CD4-positive, alpha-beta T cell treated with Interleukin-4 for 1 hour (primary cell): ENCODE results near the gene TRIO.
A peak's percentile ranks its signal among the peaks of the same experiment; 100 is the strongest.
"Not testable (repeated sequence)": the region's sequence is repeated elsewhere in the genome, so short reads cannot be mapped to it uniquely, and the experiment has no call there.

Source experiments
- DNase-seq, 2 donors: peaks; one replicate each; pipeline ENCODE4 v3.0.0-alpha.2; 2020 to 2022

The TRIO gene

DNA sequence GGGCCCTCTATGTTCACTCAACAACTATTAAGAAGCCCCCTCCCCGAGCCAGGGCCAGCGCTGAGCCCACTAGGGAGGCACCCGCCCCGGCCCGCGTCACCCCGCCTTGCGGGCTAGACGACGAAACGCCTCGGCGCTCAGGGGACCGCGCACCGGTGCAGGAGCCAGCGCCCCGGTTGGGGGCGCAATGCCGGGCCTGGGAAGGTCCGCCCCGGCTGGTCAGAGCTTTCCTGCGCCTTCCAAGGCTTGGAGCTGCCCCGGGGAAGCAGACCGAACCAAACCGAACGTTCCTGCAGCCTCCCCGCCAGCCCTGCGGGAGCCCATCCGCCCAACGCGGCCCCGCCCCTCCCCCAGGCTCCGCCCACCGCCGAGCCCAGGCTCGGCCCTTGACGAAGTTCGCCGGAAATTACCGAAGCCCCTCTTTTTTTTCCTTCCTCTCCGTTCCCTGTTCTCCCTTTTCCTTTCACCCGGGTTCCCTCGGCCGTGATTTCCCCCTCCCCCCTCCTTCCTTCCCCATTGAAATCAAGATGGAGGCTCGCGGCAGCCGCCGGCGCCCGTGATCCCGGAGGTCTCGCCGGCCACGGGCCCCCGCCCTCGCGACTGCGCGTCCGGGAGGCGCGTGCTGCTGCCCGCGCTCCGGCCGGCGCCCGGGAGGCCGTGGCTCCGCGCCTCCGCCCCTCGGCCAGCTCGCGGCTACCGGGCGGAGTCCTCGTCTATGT lies at the start of gene TRIO:
TRIO (plus strand) TSS at position 516 of the 719 bp plus-strand sequence. CDS start 384 bp downstream, outside the sequence.
- peak; percentile 73 to 79 for DNase-seq

DNA sequence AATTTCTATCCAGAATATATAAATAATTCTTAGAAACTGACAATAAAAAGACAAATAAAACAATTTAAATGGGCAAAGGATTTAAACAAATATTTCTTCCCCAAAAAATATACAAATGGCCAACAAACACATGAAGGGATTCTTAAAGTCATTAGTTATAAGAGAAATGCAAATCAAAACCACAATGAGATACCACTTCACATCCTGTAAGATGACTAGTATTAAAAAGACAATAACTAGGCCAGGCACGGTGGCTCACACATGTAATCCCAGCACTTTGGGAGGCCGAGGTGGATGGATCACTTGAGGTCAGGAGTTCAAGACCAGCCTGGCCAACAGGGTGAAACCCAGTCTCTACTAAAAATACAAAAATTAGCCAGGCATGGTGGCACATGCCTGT lies 45.8 kb upstream of the TRIO start:
- not testable (repeated sequence) for DNase-seq

GRCh38 chr5:14097998-14098471 lies 45.1 kb upstream of the TRIO start:
- DNase-seq = no peak

- no peak for DNase-seq
Measured at GRCh38 chr5:14100281-14100680, 42.9 kb upstream of the TRIO start.

- no peak for DNase-seq
Measured at GRCh38 chr5:14101922-14102321, 41.2 kb upstream of the TRIO start.

DNA sequence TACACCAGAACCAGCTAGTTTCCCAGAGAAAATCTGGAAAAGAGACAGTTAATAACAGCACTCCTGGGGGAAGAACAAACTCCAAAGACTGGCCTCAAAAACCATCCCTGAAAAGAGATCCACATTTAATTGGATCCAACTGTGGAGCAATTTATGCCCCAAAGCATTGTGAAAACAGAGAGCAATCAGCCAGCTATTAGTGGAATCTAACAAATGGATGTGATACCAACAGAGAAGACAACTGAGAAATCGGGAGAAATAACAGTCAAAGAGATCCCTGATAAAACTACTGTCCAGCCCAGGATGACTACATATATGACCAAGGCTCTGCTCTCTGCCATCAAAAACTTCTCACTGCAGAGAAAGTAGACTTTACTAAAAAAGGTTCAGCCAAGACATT lies 40.5 kb upstream of the TRIO start:
- DNase-seq = no peak

GRCh38 chr5:14105718-14106410 lies 37.3 kb upstream of the TRIO start:
- no peak for DNase-seq

GRCh38 chr5:14107536-14107935 lies 35.6 kb upstream of the TRIO start:
- no peak for DNase-seq

- DNase-seq = peak; percentile 30 to 60
Measured at GRCh38 chr5:14108170-14108996, 34.8 kb upstream of the TRIO start.

DNA sequence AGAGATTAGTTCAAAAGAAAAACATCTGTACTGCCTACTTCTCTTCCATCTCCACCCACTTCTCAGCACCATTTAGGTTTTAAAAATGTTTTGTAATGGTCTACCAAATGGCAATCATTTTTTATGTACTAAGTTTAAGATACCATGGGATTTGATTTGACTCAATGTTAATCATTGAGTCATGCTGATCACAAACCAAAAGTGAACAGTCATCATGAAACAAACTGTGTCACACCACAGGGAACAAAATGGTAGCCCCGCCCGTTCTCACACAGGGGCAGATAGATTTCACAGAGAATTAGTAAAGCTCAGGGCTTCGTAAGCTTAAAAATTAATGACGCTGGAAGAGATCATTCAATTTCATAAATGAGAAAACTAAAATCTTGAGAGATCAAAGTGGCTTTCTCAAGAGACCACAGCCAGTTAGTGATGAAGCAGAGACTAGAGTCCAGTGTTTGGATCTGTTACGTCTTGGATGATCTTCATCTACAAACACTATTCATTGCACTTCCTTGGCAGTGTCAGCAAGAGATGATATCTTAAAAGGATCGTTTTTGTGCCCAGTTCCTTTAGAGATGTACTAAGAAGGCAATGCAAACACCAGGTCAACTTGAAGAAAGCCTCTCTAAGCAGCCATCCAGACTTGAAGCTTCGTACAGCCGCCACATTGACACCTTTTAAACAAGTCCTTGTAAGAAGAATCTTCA lies 33.9 kb upstream of the TRIO start:
- DNase-seq = peak; percentile 8 to 19

DNA sequence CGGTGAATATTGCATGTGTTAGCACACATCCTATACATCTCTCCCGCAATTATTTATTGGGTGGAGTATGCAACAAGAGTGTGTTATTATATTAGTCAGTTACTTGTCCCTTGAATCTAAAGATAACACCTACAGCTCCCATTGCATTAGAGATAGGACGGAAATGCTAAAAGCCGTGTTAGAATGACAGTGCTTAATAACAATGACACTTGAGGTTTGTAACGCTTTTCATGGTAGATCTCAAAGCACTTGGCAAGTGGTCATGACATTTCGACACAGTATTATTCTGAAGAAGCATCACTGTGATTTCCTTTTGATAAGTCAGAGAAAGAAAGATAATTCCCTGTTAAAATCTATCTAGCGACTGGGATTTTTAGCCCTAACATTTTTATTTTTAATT lies 33.4 kb upstream of the TRIO start:
- DNase-seq = no peak

DNA sequence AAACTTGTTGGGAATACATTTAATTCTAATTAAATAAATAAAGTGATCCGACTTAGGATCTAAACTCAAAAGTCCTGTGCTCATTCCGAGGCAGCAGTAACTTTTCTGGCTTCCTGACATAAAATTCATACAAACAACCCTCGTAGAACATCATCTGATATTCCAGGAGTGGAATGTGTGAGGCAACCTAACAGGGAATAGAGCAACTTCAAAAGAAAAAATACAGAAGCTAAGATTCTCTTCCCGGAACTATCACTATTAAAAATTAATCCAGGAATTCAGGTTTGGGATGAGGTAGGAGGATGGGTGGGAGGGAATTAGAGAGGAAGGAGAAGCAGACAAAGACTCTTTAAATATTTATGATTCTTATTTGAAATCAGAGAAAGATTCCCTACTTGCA lies 32.9 kb upstream of the TRIO start:
- no peak for DNase-seq

GRCh38 chr5:14110680-14111079 lies 32.5 kb upstream of the TRIO start:
- DNase-seq = no peak

GRCh38 chr5:14112998-14113652 lies 30.0 kb upstream of the TRIO start:
- DNase-seq = no peak

- DNase-seq = no peak
Measured at GRCh38 chr5:14114615-14115251, 28.4 kb upstream of the TRIO start.

DNA sequence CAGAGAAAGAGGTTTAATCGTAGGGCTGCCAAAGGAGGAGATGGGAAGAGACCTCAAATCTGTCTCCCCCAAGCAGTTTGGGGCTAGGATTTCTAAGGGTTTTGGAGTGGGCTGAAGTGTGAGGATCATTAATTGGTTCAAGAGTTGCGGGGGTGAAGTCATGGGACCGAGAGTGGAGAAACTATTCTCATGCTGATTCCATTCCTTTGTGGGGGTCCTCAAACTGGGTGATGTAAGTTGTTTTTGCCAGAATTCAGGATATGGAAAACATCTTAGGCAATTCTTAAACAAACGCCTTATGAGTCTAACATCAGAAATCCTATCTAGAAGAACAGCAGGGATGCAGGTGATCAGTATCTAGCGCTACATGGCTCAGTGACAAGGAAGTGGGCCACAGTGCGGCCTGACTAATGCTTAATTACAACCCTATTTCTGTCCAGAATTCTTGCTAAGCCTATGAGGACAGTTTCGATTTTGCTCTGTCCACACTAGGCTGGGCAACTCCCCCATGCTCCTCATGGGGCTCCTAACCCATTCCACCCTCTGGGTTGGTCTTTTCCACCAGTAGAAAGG lies 27.7 kb upstream of the TRIO start:
- DNase-seq = no peak

- no peak for DNase-seq
Measured at GRCh38 chr5:14118551-14119320, 24.4 kb upstream of the TRIO start.

GRCh38 chr5:14120176-14120575 lies 23.0 kb upstream of the TRIO start:
- no peak for DNase-seq

DNA sequence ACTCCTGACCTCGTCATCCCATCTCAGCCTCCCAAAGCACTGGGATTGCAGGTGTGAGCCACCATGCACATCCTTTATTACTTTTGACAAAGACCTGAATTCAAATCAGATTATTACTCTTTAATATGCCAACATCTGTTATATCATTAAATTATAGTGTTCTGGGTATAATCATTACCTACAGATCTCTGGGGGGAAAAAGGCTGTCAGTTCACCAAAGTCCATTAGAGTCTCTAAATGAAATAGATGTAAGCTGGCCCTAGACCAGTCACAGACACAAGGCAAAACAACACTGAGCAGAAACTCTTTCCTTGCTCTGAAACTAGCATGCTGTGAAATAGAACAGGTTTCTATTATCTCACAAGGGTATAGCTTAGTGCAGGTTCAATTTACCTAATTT lies 21.6 kb upstream of the TRIO start:
- DNase-seq = no peak

- no peak for DNase-seq
Measured at GRCh38 chr5:14122089-14122488, 21.1 kb upstream of the TRIO start.

GRCh38 chr5:14123551-14123950 lies 19.6 kb upstream of the TRIO start:
- DNase-seq = no peak
